ENCODE results near the gene GSN.

Gene GSN

GRCh38 chr9:121274851-121275250 lies 6.9 kb downstream of the GSN start:
- DNase-seq, result no peak

GRCh38 chr9:121275781-121276658 lies 8.1 kb downstream of the GSN start:
- DNase-seq, result no peak

- DNase-seq, result no peak
Observed at GRCh38 chr9:121277026-121277425, 9.1 kb downstream of the GSN start.

GRCh38 chr9:121277518-121278295 lies 9.7 kb downstream of the GSN start:
- DNase-seq, result no peak

- no peak for DNase-seq
Observed at GRCh38 chr9:121278477-121279261, 10.7 kb downstream of the GSN start.

- DNase-seq, result no peak
Observed at GRCh38 chr9:121279776-121280388, 11.9 kb downstream of the GSN start.

- DNase-seq, result no peak
Observed at GRCh38 chr9:121280715-121281613, 13.0 kb downstream of the GSN start.

- no peak for DNase-seq
Observed at GRCh38 chr9:121281614-121282276, 13.8 kb downstream of the GSN start.

GRCh38 chr9:121282277-121283079 lies 14.5 kb downstream of the GSN start:
- DNase-seq, result no peak

- DNase-seq, result no peak
Observed at GRCh38 chr9:121283080-121283398, 15.1 kb downstream of the GSN start.

- DNase-seq, result no peak
Observed at GRCh38 chr9:121283856-121284732, 16.1 kb downstream of the GSN start.

- no peak for DNase-seq
Observed at GRCh38 chr9:121284733-121285451, 16.9 kb downstream of the GSN start.

GRCh38 chr9:121285835-121286687 lies 18.1 kb downstream of the GSN start:
- no peak for DNase-seq

- no peak for DNase-seq
Observed at GRCh38 chr9:121286688-121286972, 18.7 kb downstream of the GSN start.

- DNase-seq, result no peak
Observed at GRCh38 chr9:121286973-121287741, 19.2 kb downstream of the GSN start.

- DNase-seq, result no peak
Observed at GRCh38 chr9:121288673-121289025, 20.7 kb downstream of the GSN start.

Measured in stimulated activated CD4-positive, alpha-beta T cell treated with anti-CD3 and anti-CD28 coated beads, Interleukin-12 subunit alpha, Interleukin-12 subunit beta, amount 100 ng/mL, for 4 hours (primary cell).